ENCODE data around the gene IFNGR2.

DNA sequence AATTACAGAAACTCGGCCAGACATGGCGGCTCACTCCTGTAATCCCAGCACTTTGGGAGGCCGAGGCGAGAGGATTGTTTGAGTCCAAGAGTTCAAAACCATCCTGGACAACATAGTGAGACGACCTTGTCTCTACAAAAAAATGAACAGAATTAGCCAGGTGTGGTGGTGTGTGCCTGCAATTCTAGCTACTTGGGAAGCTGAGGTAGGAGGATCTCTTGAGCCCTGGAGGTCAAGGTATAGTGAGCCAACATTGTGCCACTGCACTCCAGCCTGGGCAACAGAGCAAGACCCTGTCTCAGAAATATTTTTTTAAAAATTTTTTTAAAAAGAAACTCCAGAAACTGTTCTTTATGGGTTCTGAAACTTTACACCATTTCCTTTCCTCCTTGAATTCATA, 38.4 kb upstream of the IFNGR2 start:
- TF ChIP-seq ZNF646 (CRISPR knock-in tag; IDR thresholded peaks at IDR 0.05): no peak
- TF ChIP-seq EP300 (IDR thresholded peaks at IDR 0.05; ENCODE audit: low read depth in 2 of 2, low read length in 2 of 2): no peak
- no peak for TF ChIP-seq EP300 (CRISPR knock-in tag; IDR thresholded peaks at IDR 0.05; ENCODE audit: borderline replicate concordance)
- no peak for TF ChIP-seq POLR2AphosphoS5 (IDR thresholded peaks at IDR 0.05; ENCODE audit: low read depth, low read length)

Data from HepG2 (cell line).